HuH-7.5 (cell line): ENCODE results near the gene RNASEH1.
"Not testable (repeated sequence)": the region's sequence is repeated elsewhere in the genome, so short reads cannot be mapped to it uniquely, and the experiment has no call there.

Source experiments
- DNase-seq: peaks from one replicate; pipeline ENCODE4 v3.0.0; 2011; ENCODE audit warnings: low spot score

The RNASEH1 gene

GRCh38 chr2:3518496-3519254, 39.5 kb downstream of the RNASEH1 start:
- DNase-seq, result peak; percentile 97

GRCh38 chr2:3517948-3518495, 40.1 kb downstream of the RNASEH1 start:
- DNase-seq, result no peak

- DNase-seq, result no peak
These were observed 41.3 kb downstream of the RNASEH1 start for GRCh38 chr2:3516831-3517230.

- DNase-seq, result not testable (repeated sequence)
These were observed 42.7 kb downstream of the RNASEH1 start for GRCh38 chr2:3515438-3515837.

- no peak for DNase-seq
These were observed 44.9 kb downstream of the RNASEH1 start for GRCh38 chr2:3513026-3513810.

- DNase-seq, result no peak
These were observed 46.0 kb downstream of the RNASEH1 start for GRCh38 chr2:3512086-3512485.

GRCh38 chr2:3505771-3506170, 52.4 kb downstream of the RNASEH1 start:
- DNase-seq, result no peak

- no peak for DNase-seq
These were observed 53.4 kb downstream of the RNASEH1 start for GRCh38 chr2:3504741-3505140.

- DNase-seq, result no peak
These were observed 54.6 kb downstream of the RNASEH1 start for GRCh38 chr2:3503483-3503882.

- no peak for DNase-seq
These were observed 55.1 kb downstream of the RNASEH1 start for GRCh38 chr2:3503046-3503445.

GRCh38 chr2:3500326-3500899, 57.7 kb downstream of the RNASEH1 start:
- DNase-seq, result no peak

GRCh38 chr2:3498783-3499394, 59.2 kb downstream of the RNASEH1 start:
- no peak for DNase-seq

- DNase-seq, result not testable (repeated sequence)
These were observed 61.4 kb downstream of the RNASEH1 start for GRCh38 chr2:3496708-3497080.
